ENCODE data around the gene MCF2L. TPM values are rescaled to one million over a fixed set of nuclear protein-coding genes. Genes with fewer than 3 reads are reported as not detected.
A peak's percentile ranks its signal among the peaks of the same experiment; 100 is the strongest.

Gene MCF2L
- total RNA-seq, 3 donors from 2014 or later, result 33.4 to 77.3 (median 38.6) TPM

GRCh38 chr13:112977525-112977924 lies 8.5 kb downstream of the MCF2L start:
- no peaks in the 10 kb centered on the region for H3K27me3 ChIP-seq
- no peak overlapping the region for H3K4me3 ChIP-seq
- H3K27ac ChIP-seq, result peak overlapping the region in 1 of 2 donors; percentile 74
- H3K9me3 ChIP-seq, result no peaks in the 10 kb centered on the region
- no peaks in the 10 kb centered on the region for H3K36me3 ChIP-seq
- TF ChIP-seq POLR2A (IDR thresholded peaks at IDR 0.05), result no peak
- TF ChIP-seq POLR2AphosphoS5 (IDR thresholded peaks at IDR 0.05), result no peak
- TF ChIP-seq, protein P1, sequence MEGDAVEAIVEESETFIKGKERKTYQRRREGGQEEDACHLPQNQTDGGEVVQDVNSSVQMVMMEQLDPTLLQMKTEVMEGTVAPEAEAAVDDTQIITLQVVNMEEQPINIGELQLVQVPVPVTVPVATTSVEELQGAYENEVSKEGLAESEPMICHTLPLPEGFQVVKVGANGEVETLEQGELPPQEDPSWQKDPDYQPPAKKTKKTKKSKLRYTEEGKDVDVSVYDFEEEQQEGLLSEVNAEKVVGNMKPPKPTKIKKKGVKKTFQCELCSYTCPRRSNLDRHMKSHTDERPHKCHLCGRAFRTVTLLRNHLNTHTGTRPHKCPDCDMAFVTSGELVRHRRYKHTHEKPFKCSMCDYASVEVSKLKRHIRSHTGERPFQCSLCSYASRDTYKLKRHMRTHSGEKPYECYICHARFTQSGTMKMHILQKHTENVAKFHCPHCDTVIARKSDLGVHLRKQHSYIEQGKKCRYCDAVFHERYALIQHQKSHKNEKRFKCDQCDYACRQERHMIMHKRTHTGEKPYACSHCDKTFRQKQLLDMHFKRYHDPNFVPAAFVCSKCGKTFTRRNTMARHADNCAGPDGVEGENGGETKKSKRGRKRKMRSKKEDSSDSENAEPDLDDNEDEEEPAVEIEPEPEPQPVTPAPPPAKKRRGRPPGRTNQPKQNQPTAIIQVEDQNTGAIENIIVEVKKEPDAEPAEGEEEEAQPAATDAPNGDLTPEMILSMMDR (IDR thresholded peaks at IDR 0.05), result no peak
- H3K4me1 ChIP-seq, result no peaks in the 10 kb centered on the region
- intact Hi-C loops (cut with DNase I; ENCODE audit: low total_unique reads), result no loop called here
- no peak for DNase-seq (ENCODE audit: low spot score in 2 of 2)

DNA sequence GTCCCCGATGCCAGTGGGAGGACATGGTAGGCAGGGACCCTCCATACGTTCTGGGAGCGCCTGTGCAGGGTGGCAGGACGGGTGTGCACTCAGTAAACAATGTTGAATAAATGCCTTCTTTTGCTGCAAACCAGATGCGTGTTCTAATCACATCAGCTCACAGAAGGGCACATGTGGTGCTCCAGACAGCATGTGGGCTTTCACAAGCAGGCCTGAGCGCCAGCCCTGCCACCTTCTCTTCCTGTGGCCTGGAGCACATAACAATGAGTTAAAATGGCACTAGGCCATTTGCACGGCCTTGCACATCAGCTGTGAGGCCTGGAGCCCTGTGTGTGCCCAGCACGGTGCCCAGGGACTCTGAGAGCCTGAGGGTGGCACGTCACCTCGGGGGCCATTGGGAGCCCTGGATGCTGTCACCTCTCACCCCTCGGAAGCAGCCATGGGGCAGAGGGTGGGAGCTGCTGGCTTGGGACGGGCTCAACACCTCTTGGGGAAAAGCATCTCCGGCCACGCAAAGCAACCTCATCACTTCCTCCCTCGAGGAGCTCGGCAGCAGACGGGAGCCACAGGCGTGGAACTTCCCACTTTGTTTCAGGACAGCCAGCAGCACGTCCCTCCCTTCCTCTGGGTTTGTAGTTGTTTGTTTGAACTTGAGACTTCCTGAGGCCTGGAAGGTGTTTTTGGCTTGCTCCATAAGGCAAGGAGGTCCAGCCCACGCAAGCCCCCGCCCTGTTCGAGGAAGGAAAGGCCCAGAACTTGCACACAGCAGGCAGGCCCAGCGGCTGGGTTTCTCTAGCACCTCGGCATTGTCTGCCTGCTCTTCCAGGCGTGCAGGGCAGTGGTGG lies 9.8 kb downstream of the MCF2L start:
- H3K36me3 ChIP-seq, result no peaks in the 10 kb centered on the region
- no peak for DNase-seq (ENCODE audit: low spot score in 2 of 2)
- peak in 1 of 3 donors; percentile 7 for TF ChIP-seq POLR2AphosphoS5 (IDR thresholded peaks at IDR 0.05)
- TF ChIP-seq, protein P1 (IDR thresholded peaks at IDR 0.05), result no peak
- no peak for TF ChIP-seq POLR2A (IDR thresholded peaks at IDR 0.05)
- H3K27ac ChIP-seq, result peak overlapping the region in 1 of 2 donors; percentile 74
- no peaks in the 10 kb centered on the region for H3K27me3 ChIP-seq
- intact Hi-C loops (cut with DNase I; ENCODE audit: low total_unique reads), result no loop called here
- no peaks in the 10 kb centered on the region for H3K4me1 ChIP-seq
- peak overlapping the region; percentile 37 to 53 (median 39) for H3K4me3 ChIP-seq
- no peaks in the 10 kb centered on the region for H3K9me3 ChIP-seq

- intact Hi-C loops (cut with DNase I; ENCODE audit: low total_unique reads), result no loop called here
These were observed 10.4 kb downstream of the MCF2L start for GRCh38 chr13:112979406-112979902.

DNA sequence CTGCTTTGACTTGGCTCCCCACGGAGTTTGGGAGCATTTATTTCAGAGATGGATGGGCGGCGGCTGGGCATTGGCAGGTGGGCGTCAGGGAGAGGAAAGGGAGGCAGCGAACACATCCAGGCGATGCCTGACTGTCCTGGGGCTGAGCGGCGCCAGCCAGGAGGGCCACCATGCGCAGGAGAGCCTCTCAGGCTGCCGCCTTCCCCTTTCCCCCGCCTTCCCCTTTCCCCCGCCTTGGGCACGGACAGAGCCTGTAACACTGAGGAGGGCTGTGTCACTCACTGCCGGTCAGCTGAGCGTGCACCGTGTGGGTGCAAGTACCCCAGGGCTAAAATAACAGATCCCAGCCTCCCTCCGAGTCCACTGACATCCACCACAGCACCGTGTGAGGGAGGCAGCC lies 11.4 kb downstream of the MCF2L start:
- peak overlapping the region in 1 of 2 donors; percentile 25 for H3K27ac ChIP-seq
- peak overlapping the region; percentile 37 to 53 (median 39) for H3K4me3 ChIP-seq
- no peak for DNase-seq (ENCODE audit: low spot score in 2 of 2)
- no peaks in the 10 kb centered on the region for H3K36me3 ChIP-seq
- H3K27me3 ChIP-seq, result no peaks in the 10 kb centered on the region
- no peaks in the 10 kb centered on the region for H3K4me1 ChIP-seq
- intact Hi-C loops (cut with DNase I; ENCODE audit: low total_unique reads), result no loop called here
- no peak for TF ChIP-seq POLR2AphosphoS5 (IDR thresholded peaks at IDR 0.05)
- TF ChIP-seq, protein P1 (IDR thresholded peaks at IDR 0.05), result no peak
- H3K9me3 ChIP-seq, result no peaks in the 10 kb centered on the region

More at GRCh38 chr13:112979406-112979902, 10.4 kb downstream of the MCF2L start:
- Histone ChIP-seq H3K4me3 (peak overlapping the region; percentile 37 to 53 (median 39)), H3K4me1 (no peaks in the 10 kb centered on the region), H3K27me3 (no peaks in the 10 kb centered on the region), H3K9me3 (no peaks in the 10 kb centered on the region), H3K27ac (peak overlapping the region in 1 of 2 donors; percentile 39), H3K36me3 (no peaks in the 10 kb centered on the region)
- no peak for DNase-seq (ENCODE audit: low spot score in 2 of 2)
- TF ChIP-seq POLR2A (IDR thresholded peaks at IDR 0.05), result no peak
- TF ChIP-seq, protein P1 (IDR thresholded peaks at IDR 0.05), result no peak
- no peak for TF ChIP-seq POLR2AphosphoS5 (IDR thresholded peaks at IDR 0.05)

DNA sequence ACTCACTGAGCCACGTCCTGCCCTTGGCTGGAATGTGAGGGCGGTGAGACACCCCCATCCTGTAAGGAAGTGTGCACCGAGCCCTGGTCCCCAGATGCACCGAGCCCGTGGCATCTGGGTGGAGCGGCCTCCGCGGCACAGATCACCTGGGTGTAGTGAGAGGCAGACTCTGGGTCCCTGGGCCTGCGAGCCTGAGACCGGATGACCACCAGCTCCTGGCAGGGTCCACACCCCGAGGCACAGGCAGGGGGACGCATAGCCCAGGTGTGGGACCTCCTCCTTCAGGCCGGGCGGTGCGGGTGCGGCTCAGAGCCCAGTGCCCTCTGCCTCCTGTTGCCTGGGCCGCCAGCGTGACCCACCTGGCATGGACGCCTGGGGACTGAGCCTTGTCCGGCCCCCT lies 12.4 kb downstream of the MCF2L start:
- Histone ChIP-seq H3K4me1 (no peaks in the 10 kb centered on the region), H3K4me3 (peak overlapping the region; percentile 37 to 53 (median 39)), H3K36me3 (no peaks in the 10 kb centered on the region), H3K27me3 (no peaks in the 10 kb centered on the region), H3K9me3 (no peaks in the 10 kb centered on the region), H3K27ac (peak overlapping the region in 1 of 2 donors; percentile 25)
- intact Hi-C loops (cut with DNase I; ENCODE audit: low total_unique reads), result no loop called here
- TF ChIP-seq POLR2A (IDR thresholded peaks at IDR 0.05), result no peak
- TF ChIP-seq, protein P1 (IDR thresholded peaks at IDR 0.05), result no peak
- TF ChIP-seq POLR2AphosphoS5 (IDR thresholded peaks at IDR 0.05), result no peak
- no peak for DNase-seq (ENCODE audit: low spot score in 2 of 2)

All from breast epithelium (tissue), 4 donors.